ENCODE results near the gene NXF1. TPM values are rescaled to one million over a fixed set of nuclear protein-coding genes. Genes with fewer than 3 reads are reported as not detected.
A peak's percentile ranks its signal among the peaks of the same experiment; 100 is the strongest.

NXF1 gene
- total RNA-seq, 2 experiments from 2014 or later, result 343 to 358 TPM

GRCh38 chr11:62787005-62787759 is 18.1 kb downstream of the NXF1 start, which contains the start of gene TMEM179B:
Gene TMEM179B (plus strand): TSS chr11:62787402. CDS start chr11:62787432, 30 bp downstream.
- POLR2A ChIA-PET, result interaction anchor here (0.6 to 8.8 kb wide), 33 partner anchors 9 to 230 kb away, joined by 3 to 273 read pairs (median 12); partner anchors contain the start of genes BSCL2, C11orf98, CSKMT and GNG3
- H3K27me3 ChIP-seq (ENCODE audit: control insufficient read depth in 1 of 2, insufficient read depth in 2 of 2, low read length in 2 of 2), result no peaks in the 10 kb centered on the region
- Mint-ChIP-seq H3K4me1 (ENCODE audit: low read depth) (peaks cover 55% of the 10 kb centered on the region), H3K9me3 (no peaks in the 10 kb centered on the region), H3K4me3 (peak within 1 kb of the TSS; percentile 98), H3K27me3 (no peaks in the 10 kb centered on the region), H3K27ac (peak within 1 kb of the TSS; percentile 98), H3K36me3 (ENCODE audit: low read depth) (peaks cover 65% of the 10 kb centered on the region)
- CTCF ChIA-PET, result interaction anchor here (0.6 to 3.5 kb wide), 40 partner anchors 7 to 1912 kb away, joined by 3 to 81 read pairs (median 6); partner anchors contain the start of genes B3GAT3, C11orf98, CSKMT and EEF1G
- H3K27ac ChIP-seq (ENCODE audit: low read depth in 1 of 2, low read length in 2 of 2), result peak within 1 kb of the TSS; percentile 80 to 92
- peak; percentile 61 for ATAC-seq (ENCODE audit: poor library complexity)
- H3K4me3 ChIP-seq (ENCODE audit: low read length), result peak within 1 kb of the TSS; percentile 77
- no peaks in the 10 kb centered on the region for H3K9me3 ChIP-seq (ENCODE audit: control insufficient read depth in 1 of 2, insufficient read depth in 1 of 2, low read length in 2 of 2)
- peaks cover 53% of the 10 kb centered on the region for H3K4me1 ChIP-seq (ENCODE audit: insufficient read depth, low read length)
- DNase-seq, result peak; percentile 90 to 99 (median 97)
- TF ChIP-seq, protein P1, sequence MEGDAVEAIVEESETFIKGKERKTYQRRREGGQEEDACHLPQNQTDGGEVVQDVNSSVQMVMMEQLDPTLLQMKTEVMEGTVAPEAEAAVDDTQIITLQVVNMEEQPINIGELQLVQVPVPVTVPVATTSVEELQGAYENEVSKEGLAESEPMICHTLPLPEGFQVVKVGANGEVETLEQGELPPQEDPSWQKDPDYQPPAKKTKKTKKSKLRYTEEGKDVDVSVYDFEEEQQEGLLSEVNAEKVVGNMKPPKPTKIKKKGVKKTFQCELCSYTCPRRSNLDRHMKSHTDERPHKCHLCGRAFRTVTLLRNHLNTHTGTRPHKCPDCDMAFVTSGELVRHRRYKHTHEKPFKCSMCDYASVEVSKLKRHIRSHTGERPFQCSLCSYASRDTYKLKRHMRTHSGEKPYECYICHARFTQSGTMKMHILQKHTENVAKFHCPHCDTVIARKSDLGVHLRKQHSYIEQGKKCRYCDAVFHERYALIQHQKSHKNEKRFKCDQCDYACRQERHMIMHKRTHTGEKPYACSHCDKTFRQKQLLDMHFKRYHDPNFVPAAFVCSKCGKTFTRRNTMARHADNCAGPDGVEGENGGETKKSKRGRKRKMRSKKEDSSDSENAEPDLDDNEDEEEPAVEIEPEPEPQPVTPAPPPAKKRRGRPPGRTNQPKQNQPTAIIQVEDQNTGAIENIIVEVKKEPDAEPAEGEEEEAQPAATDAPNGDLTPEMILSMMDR (IDR thresholded peaks at IDR 0.05), result no peak
- intact Hi-C loops (cut with DNase I, micrococcal nuclease), result loop anchor here (1.0 to 5.0 kb wide), 9 partner anchors 16 to 195 kb away; partner anchors contain the start of genes NXF1 (in 1 of the 2), TAF6L (in 1 of the 2), TUT1 (in 1 of the 2) and WDR74 (in 1 of the 2)
- H3K36me3 ChIP-seq (ENCODE audit: insufficient read depth, low read length), result peaks cover 30% of the 10 kb centered on the region

DNA sequence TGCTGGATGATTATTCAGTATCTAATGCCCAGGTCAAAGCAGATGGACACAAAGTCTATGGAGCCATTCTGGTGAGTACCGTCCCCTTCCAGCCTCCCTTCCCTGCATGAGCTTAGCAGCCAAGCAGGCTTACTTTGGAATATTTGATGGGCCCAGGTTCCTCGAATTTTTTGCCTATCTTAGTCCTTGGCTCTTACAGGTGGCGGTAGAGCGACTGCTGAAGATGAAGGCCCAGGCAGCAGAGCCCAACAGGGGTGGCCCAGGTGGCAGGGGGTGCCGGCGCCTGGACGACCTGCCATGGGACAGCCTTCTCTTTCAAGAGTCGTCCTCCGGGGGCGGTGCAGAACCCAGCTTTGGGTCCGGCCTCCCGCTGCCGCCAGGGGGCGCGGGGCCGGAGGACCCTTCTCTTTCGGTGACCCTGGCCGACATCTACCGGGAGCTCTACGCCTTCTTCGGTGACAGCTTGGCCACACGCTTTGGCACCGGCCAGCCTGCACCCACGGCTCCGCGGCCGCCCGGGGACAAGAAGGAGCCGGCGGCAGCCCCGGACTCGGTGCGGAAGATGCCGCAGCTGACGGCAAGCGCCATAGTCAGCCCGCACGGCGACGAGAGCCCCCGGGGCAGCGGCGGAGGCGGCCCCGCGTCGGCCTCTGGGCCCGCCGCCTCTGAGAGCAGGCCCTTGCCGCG is 18.8 kb downstream of the NXF1 start:
- POLR2A ChIA-PET, result interaction anchor here (0.6 to 8.8 kb wide), 28 partner anchors 10 to 229 kb away, joined by 3 to 273 read pairs (median 14); partner anchors contain the start of genes BSCL2, C11orf98, CSKMT and EEF1G
- Histone ChIP-seq H3K4me1 (ENCODE audit: insufficient read depth, low read length) (peaks cover 47% of the 10 kb centered on the region), H3K4me3 (ENCODE audit: low read length) (peak overlapping the region; percentile 77), H3K27me3 (ENCODE audit: control insufficient read depth in 1 of 2, insufficient read depth in 2 of 2, low read length in 2 of 2) (no peaks in the 10 kb centered on the region), H3K36me3 (ENCODE audit: insufficient read depth, low read length) (peaks cover 28% of the 10 kb centered on the region), H3K9me3 (ENCODE audit: control insufficient read depth in 1 of 2, insufficient read depth in 1 of 2, low read length in 2 of 2) (no peaks in the 10 kb centered on the region), H3K27ac (ENCODE audit: low read depth in 1 of 2, low read length in 2 of 2) (peak overlapping the region; percentile 80 to 92)
- H3K27me3 Mint-ChIP-seq, result no peaks in the 10 kb centered on the region
- DNase-seq (peak; percentile 71 to 92 (median 82)), ATAC-seq (ENCODE audit: poor library complexity) (peak; percentile 59)
- CTCF ChIA-PET, result interaction anchor here (0.5 to 3.5 kb wide), 44 partner anchors 8 to 1913 kb away, joined by 3 to 81 read pairs (median 6); partner anchors contain the start of genes B3GAT3, C11orf98, CSKMT and HNRNPUL2
- intact Hi-C loops (cut with DNase I, micrococcal nuclease), result loop anchor here (1.0 to 5.0 kb wide), 9 partner anchors 16 to 194 kb away; partner anchors contain the start of genes NXF1 (in 1 of the 2), TAF6L (in 1 of the 2), TUT1 (in 1 of the 2) and WDR74 (in 1 of the 2)
- peaks cover 60% of the 10 kb centered on the region for H3K36me3 Mint-ChIP-seq (ENCODE audit: low read depth)
- H3K27ac Mint-ChIP-seq, result peak overlapping the region; percentile 98
- peak overlapping the region; percentile 91 for H3K4me3 Mint-ChIP-seq
- TF ChIP-seq, protein P1 (IDR thresholded peaks at IDR 0.05), result peak; percentile 98
- H3K9me3 Mint-ChIP-seq, result no peaks in the 10 kb centered on the region
- H3K4me1 Mint-ChIP-seq (ENCODE audit: low read depth), result peaks cover 49% of the 10 kb centered on the region

DNA sequence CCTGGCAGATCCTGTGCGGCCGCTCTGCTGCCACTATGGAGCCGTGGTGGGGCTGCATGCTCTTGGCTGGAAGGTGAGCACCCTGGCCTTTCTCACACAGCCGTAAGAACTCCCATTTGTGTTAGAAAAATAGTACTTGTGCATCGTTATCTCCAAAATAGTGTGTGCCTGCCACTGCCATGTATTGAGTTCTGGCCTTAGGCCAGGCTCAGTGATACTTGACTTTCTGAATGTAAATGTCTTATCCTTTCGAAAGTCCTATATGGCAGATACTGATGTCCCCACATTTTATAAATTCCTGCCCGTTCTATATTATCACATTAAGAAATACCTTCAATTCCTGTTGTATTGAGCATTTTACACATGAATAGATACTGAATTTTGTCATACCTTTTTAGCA is 22.5 kb downstream of the NXF1 start:
- intact Hi-C loops (cut with DNase I, micrococcal nuclease), result no loop called here
- Histone ChIP-seq H3K27ac (ENCODE audit: low read depth in 1 of 2, low read length in 2 of 2) (no peak overlapping the region), H3K4me3 (ENCODE audit: low read length) (no peak overlapping the region), H3K4me1 (ENCODE audit: insufficient read depth, low read length) (peaks cover 16% of the 10 kb centered on the region), H3K9me3 (ENCODE audit: control insufficient read depth in 1 of 2, insufficient read depth in 1 of 2, low read length in 2 of 2) (no peaks in the 10 kb centered on the region), H3K27me3 (ENCODE audit: control insufficient read depth in 1 of 2, insufficient read depth in 2 of 2, low read length in 2 of 2) (no peaks in the 10 kb centered on the region), H3K36me3 (ENCODE audit: insufficient read depth, low read length) (peaks cover 11% of the 10 kb centered on the region)
- Mint-ChIP-seq H3K4me1 (ENCODE audit: low read depth) (peaks cover 17% of the 10 kb centered on the region), H3K36me3 (ENCODE audit: low read depth) (peaks cover 36% of the 10 kb centered on the region), H3K4me3 (no peak overlapping the region), H3K9me3 (no peaks in the 10 kb centered on the region), H3K27ac (peak overlapping the region; percentile 24), H3K27me3 (no peaks in the 10 kb centered on the region)
- POLR2A ChIA-PET, result interaction anchor here (0.7 kb wide), 1 partner anchor 12 kb away, joined by 3 read pairs; the partner anchor contains the start of gene TAF6L
- no peak for ATAC-seq (ENCODE audit: poor library complexity)
- DNase-seq, result no peak
- TF ChIP-seq, protein P1 (IDR thresholded peaks at IDR 0.05), result no peak
- CTCF ChIA-PET, result no interaction called here
